SK-N-SH treated with all-trans-retinoic acid at 6 μM for 48 hours (cell line): ENCODE measurements around the gene SORL1.

Source experiments
- ATAC-seq: fragments of 200-7000 bp; cut with Tn5 transposase; 3 replicates; pipeline ENCODE4 v1.9.1; 2020; ENCODE audit warnings: mild to moderate bottlenecking, moderate library complexity
- ARNTL ChIP-seq: fragments of 450-650 bp; formaldehyde crosslinking; IDR thresholded peaks from 2 replicates; pipeline ENCODE4 v1.5.0; 2020; ENCODE audit warnings: low read depth, mild to moderate bottlenecking, moderate library complexity, borderline replicate concordance
- CSDC2 ChIP-seq: fragments of 250-450 bp; sonication (Bioruptor Pico); IDR thresholded peaks from 2 replicates; pipeline ENCODE4 v1.5.0; 2020; ENCODE audit warnings: mild to moderate bottlenecking, moderate library complexity
- CSRNP3 ChIP-seq: fragments of 250-450 bp; sonication (Bioruptor Pico); IDR thresholded peaks from 2 replicates; pipeline ENCODE4 v1.5.1; 2021; ENCODE audit warnings: mild to moderate bottlenecking, moderate library complexity
- ESRRG ChIP-seq: fragments of 250-450 bp; sonication (Bioruptor Pico); IDR thresholded peaks from 2 replicates; pipeline ENCODE4 v1.6.1; 2021; ENCODE audit warnings: mild to moderate bottlenecking
- GLIS3 ChIP-seq: fragments of 250-450 bp; sonication (Bioruptor Pico); IDR thresholded peaks from 2 replicates; pipeline ENCODE4 v1.5.0; 2020; ENCODE audit warnings: mild to moderate bottlenecking, moderate library complexity
- ISL1 ChIP-seq: fragments of 250-450 bp; sonication (Bioruptor Pico); IDR thresholded peaks from 2 replicates; pipeline ENCODE4 v2.1.2; 2022; ENCODE audit warnings: mild to moderate bottlenecking, moderate library complexity
- PPARA ChIP-seq: fragments of 250-450 bp; sonication (Bioruptor Pico); IDR thresholded peaks from 2 replicates; pipeline ENCODE4 v1.5.0; 2020; ENCODE audit warnings: mild to moderate bottlenecking, borderline replicate concordance
- SNAI2 ChIP-seq: fragments of 250-450 bp; sonication (Bioruptor Pico); IDR thresholded peaks from 2 replicates; pipeline ENCODE4 v1.5.0; 2020; ENCODE audit warnings: mild to moderate bottlenecking, moderate library complexity
- TCF4 ChIP-seq: fragments of 250-450 bp; sonication (Bioruptor Pico); IDR thresholded peaks from 2 replicates; pipeline ENCODE4 v1.8.0; 2021; ENCODE audit warnings: mild to moderate bottlenecking, moderate library complexity, borderline replicate concordance
- TSHZ2 ChIP-seq: fragments of 250-450 bp; sonication (Bioruptor Pico); IDR thresholded peaks from 2 replicates; pipeline ENCODE4 v1.5.0; 2020; ENCODE audit warnings: mild to moderate bottlenecking, moderate library complexity
- ZC3H10 ChIP-seq: fragments of 250-450 bp; sonication (Bioruptor Pico); IDR thresholded peaks from 2 replicates; pipeline ENCODE4 v1.5.1; 2021; ENCODE audit warnings: mild to moderate bottlenecking, moderate library complexity
- ZFP3 ChIP-seq: fragments of 250-450 bp; sonication (Bioruptor Pico); IDR thresholded peaks from 2 replicates; pipeline ENCODE4 v1.5.0; 2020; ENCODE audit warnings: mild to moderate bottlenecking, moderate library complexity
- ZFP30 ChIP-seq: fragments of 450-650 bp; formaldehyde crosslinking; IDR thresholded peaks from 2 replicates; pipeline ENCODE4 v1.5.0; 2022; ENCODE audit warnings: mild to moderate bottlenecking, moderate library complexity
- ZNF565 ChIP-seq: fragments of 450-650 bp; formaldehyde crosslinking; conservative IDR thresholded peaks from 2 replicates; pipeline ENCODE4 v1.5.0; 2020; ENCODE audit warnings: low read depth, mild to moderate bottlenecking, moderate library complexity
- ZNF70 ChIP-seq: fragments of 450-650 bp; formaldehyde crosslinking; IDR thresholded peaks from 2 replicates; pipeline ENCODE4 v1.5.0; 2020; ENCODE audit warnings: mild to moderate bottlenecking, moderate library complexity
- TF ChIP-seq, protein P1 (sequence below): fragments of 250-450 bp; sonication (Bioruptor Pico); IDR thresholded peaks from 2 replicates; pipeline ENCODE4 v1.5.1; 2020; ENCODE audit warnings: low read depth, mild to moderate bottlenecking, moderate library complexity
- TF ChIP-seq, protein P2 (sequence below): fragments of 250-450 bp; sonication (Bioruptor Pico); IDR thresholded peaks from 2 replicates; pipeline ENCODE4 v1.8.0; 2020; ENCODE audit warnings: mild to moderate bottlenecking, moderate library complexity, borderline replicate concordance
- TF ChIP-seq, protein P3 (sequence below): fragments of 250-450 bp; sonication (Bioruptor Pico); IDR thresholded peaks from 2 replicates; pipeline ENCODE4 v1.8.0; 2021; ENCODE audit warnings: low read depth, mild to moderate bottlenecking, moderate library complexity, borderline replicate concordance

SORL1 gene

GRCh38 chr11:121515335-121515671 is 63.2 kb downstream of the SORL1 start:
- ATAC-seq = no peak
- TF ChIP-seq TCF4 = no peak
- no peak for TF ChIP-seq ZNF565 (CRISPR knock-in tag)
- no peak for TF ChIP-seq ZFP3 (CRISPR knock-in tag)
- no peak for TF ChIP-seq GLIS3 (CRISPR knock-in tag)
- no peak for TF ChIP-seq ARNTL (CRISPR knock-in tag)
- TF ChIP-seq CSDC2 (CRISPR knock-in tag) = no peak
- TF ChIP-seq TSHZ2 (CRISPR knock-in tag) = no peak
- TF ChIP-seq PPARA (CRISPR knock-in tag) = no peak
- TF ChIP-seq ESRRG (CRISPR knock-in tag) = no peak

- TF ChIP-seq, protein P1, sequence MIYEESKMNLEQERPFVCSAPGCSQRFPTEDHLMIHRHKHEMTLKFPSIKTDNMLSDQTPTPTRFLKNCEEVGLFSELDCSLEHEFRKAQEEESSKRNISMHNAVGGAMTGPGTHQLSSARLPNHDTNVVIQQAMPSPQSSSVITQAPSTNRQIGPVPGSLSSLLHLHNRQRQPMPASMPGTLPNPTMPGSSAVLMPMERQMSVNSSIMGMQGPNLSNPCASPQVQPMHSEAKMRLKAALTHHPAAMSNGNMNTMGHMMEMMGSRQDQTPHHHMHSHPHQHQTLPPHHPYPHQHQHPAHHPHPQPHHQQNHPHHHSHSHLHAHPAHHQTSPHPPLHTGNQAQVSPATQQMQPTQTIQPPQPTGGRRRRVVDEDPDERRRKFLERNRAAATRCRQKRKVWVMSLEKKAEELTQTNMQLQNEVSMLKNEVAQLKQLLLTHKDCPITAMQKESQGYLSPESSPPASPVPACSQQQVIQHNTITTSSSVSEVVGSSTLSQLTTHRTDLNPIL (CRISPR knock-in tag) = no peak
- TF ChIP-seq, protein P2, sequence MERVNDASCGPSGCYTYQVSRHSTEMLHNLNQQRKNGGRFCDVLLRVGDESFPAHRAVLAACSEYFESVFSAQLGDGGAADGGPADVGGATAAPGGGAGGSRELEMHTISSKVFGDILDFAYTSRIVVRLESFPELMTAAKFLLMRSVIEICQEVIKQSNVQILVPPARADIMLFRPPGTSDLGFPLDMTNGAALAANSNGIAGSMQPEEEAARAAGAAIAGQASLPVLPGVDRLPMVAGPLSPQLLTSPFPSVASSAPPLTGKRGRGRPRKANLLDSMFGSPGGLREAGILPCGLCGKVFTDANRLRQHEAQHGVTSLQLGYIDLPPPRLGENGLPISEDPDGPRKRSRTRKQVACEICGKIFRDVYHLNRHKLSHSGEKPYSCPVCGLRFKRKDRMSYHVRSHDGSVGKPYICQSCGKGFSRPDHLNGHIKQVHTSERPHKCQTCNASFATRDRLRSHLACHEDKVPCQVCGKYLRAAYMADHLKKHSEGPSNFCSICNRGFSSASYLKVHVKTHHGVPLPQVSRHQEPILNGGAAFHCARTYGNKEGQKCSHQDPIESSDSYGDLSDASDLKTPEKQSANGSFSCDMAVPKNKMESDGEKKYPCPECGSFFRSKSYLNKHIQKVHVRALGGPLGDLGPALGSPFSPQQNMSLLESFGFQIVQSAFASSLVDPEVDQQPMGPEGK (CRISPR knock-in tag) = no peak
- TF ChIP-seq ISL1 (CRISPR knock-in tag) (no peak), ZNF565 (CRISPR knock-in tag) (no peak), TSHZ2 (CRISPR knock-in tag) (no peak)
- ATAC-seq = no peak
Observed at GRCh38 chr11:121517996-121518395, 65.9 kb downstream of the SORL1 start.

GRCh38 chr11:121520243-121521144 is 68.4 kb downstream of the SORL1 start:
- peak; percentile 97 for ATAC-seq
- TF ChIP-seq ZNF70 (CRISPR knock-in tag) (no peak), SNAI2 (CRISPR knock-in tag) (no peak), ZNF565 (CRISPR knock-in tag) (no peak), CSRNP3 (CRISPR knock-in tag) (no peak), ZC3H10 (no peak), ZFP30 (CRISPR knock-in tag) (no peak), ISL1 (CRISPR knock-in tag) (peak; percentile 28; the same call in 1 of the 2 replicates)
- TF ChIP-seq, protein P3, sequence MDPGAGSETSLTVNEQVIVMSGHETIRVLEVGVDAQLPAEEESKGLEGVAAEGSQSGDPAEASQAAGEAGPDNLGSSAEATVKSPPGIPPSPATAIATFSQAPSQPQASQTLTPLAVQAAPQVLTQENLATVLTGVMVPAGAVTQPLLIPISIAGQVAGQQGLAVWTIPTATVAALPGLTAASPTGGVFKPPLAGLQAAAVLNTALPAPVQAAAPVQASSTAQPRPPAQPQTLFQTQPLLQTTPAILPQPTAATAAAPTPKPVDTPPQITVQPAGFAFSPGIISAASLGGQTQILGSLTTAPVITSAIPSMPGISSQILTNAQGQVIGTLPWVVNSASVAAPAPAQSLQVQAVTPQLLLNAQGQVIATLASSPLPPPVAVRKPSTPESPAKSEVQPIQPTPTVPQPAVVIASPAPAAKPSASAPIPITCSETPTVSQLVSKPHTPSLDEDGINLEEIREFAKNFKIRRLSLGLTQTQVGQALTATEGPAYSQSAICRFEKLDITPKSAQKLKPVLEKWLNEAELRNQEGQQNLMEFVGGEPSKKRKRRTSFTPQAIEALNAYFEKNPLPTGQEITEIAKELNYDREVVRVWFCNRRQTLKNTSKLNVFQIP (CRISPR knock-in tag) = no peak
- TF ChIP-seq, all 23 proteins: peak for 1
